SH-SY5Y (cell line): ENCODE results near the gene HK3.

Experiments used
- GATA2 ChIP-seq: IDR thresholded peaks from 2 replicates; pipeline ENCODE4 v1.6.1; 2011; ENCODE audit warnings: mild to moderate bottlenecking, low read depth, low read length
- GATA3 ChIP-seq: IDR thresholded peaks from 2 replicates; pipeline ENCODE4 v1.6.1; 2011; ENCODE audit warnings: low read depth, mild to moderate bottlenecking, low read length, moderate library complexity

GRCh38 chr5:176897263-176897662 lies 1.9 kb downstream of the HK3 start:
- TF ChIP-seq GATA3 (no peak), GATA2 (no peak)
